Neuron (in vitro differentiated cells): ENCODE measurements around the gene ALDH1A2.

Experiments used
- H2AFZ ChIP-seq: one replicate; pipeline ENCODE4 v1.6.1; 2013; ENCODE audit warnings: low read depth, mild to moderate bottlenecking, inconsistent platforms, low read length, moderate library complexity
- H3K27me3 ChIP-seq: one replicate; pipeline ENCODE4 v1.6.1; 2013; ENCODE audit warnings: low read length; ENCODE audit not compliant: insufficient read depth
- H3K36me3 ChIP-seq: one replicate; pipeline ENCODE4 v1.6.1; 2013; ENCODE audit warnings: low read length; ENCODE audit not compliant: insufficient read depth
- H3K4me1 ChIP-seq: one replicate; pipeline ENCODE4 v1.6.1; 2013; ENCODE audit warnings: low read length; ENCODE audit not compliant: insufficient read depth
- H3K4me3 ChIP-seq: 2 replicates; pipeline ENCODE4 v1.5.1; 2013; ENCODE audit warnings: mild to moderate bottlenecking, low read length, moderate library complexity
- H3K9me3 ChIP-seq: one replicate; pipeline ENCODE4 v1.6.1; 2013; ENCODE audit warnings: low read length

Gene ALDH1A2

DNA sequence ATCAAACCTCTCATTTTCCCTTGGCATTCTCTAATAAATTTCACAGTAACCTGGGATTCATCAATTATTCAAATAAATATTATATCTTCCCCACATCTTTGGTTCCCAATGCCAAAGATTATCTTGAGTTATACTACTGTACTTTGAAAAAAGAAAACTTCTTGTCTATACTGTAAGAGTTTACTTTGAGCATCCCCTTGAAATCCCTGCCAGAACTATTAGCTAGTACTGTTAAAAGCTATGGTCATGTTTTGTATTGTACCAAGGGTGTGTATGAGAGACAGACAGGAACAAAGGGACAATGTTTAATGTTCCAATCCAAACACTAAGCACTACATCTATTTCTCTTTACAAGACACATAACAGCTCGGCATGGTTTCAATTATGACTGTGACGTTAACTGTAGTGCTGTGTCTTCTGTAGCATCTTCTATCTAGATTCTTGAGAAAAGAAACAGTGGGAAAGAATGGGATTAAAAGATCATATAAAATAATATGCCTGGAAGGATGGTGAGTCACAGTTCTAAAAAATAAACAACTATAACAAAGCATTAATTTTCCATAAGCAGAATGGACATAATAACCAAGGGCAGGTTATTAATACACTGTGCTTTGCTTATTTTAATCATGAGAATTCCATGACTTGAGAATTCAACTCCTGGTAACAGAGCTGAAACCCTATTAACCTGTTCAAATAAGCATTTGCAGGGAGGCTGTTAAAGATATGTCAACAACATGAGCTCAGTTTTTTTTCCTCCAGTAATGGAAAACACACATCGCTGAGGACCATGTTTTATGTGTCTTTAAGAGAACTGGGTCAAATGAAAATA lies 71.1 kb downstream of the ALDH1A2 start:
- no peaks in the 10 kb centered on the region for H3K36me3 ChIP-seq
- no peaks in the 10 kb centered on the region for H3K9me3 ChIP-seq
- H3K4me1 ChIP-seq, result no peaks in the 10 kb centered on the region
- H3K27me3 ChIP-seq, result no peaks in the 10 kb centered on the region
- no peak overlapping the region for H2AFZ ChIP-seq
- no peak overlapping the region for H3K4me3 ChIP-seq

DNA sequence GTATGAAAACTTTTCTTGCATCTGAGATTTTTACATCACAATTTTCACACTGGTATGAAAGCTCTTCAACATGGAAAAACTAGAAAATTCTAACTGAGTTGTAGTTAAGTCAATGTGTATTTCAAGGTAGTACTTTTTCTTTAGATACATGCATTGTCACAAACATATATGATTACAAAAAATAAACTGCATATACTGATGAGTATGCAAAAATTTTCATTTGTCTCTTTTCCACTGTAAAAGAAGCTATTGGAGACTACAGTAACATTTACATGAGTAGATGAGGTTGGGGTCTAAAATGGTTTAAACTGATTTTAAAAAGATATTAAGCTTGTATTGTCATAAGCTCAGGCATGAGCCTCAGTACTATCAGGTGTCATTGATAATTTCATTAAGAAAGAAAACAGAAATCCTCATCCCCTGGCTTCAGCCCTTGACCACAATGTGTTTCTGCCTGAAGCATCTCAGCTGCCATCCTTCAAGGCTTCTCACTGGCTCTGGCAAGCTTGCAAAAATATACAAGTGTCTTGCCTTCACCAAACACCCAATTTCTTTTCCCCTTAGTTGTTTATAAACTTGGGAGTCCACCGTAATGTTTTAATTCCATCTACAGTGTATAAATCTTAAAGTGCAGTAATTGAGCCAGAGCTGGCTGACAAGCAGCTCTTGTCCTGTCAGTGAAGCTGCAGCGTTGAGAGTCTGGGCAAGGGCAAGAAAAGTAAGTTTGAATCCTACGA lies 71.9 kb downstream of the ALDH1A2 start:
- Histone ChIP-seq H3K9me3 (no peaks in the 10 kb centered on the region), H3K27me3 (no peaks in the 10 kb centered on the region), H2AFZ (no peak overlapping the region)

DNA sequence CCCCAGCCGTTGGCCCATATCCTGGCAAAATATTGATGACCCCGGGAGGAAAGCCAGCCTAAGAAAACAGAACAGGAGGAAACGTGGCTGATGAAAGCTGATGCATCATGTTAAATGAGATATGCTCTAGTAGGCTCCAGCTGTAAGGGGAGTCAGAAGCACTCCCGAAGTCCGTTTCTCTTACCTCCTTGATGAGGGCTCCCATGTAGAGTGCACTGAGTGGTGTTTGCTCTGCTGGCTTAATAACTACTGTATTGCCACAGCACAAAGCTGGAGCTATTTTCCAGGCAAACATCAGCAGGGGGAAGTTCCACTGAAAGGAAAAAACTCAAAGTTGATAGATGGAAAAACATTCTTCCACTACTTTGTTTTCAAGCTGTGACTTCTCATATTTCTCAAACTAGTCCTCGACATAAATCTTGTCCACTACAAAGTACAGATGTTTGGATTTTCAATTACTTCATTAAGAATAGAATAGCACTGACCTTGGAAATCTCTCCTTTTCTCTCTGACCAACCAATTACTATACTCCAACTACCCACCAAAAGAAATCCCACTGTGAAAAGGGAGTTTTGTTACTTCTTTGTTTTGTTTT lies 72.7 kb downstream of the ALDH1A2 start:
- no peaks in the 10 kb centered on the region for H3K9me3 ChIP-seq
- no peak overlapping the region for H3K4me3 ChIP-seq
- H2AFZ ChIP-seq, result no peak overlapping the region
- no peaks in the 10 kb centered on the region for H3K27me3 ChIP-seq
- no peaks in the 10 kb centered on the region for H3K4me1 ChIP-seq
- no peaks in the 10 kb centered on the region for H3K36me3 ChIP-seq

More for the DNA sequence above, 71.9 kb downstream of the ALDH1A2 start:
- Histone ChIP-seq H3K4me3 (no peak overlapping the region), H3K36me3 (no peaks in the 10 kb centered on the region), H3K4me1 (no peaks in the 10 kb centered on the region)

DNA sequence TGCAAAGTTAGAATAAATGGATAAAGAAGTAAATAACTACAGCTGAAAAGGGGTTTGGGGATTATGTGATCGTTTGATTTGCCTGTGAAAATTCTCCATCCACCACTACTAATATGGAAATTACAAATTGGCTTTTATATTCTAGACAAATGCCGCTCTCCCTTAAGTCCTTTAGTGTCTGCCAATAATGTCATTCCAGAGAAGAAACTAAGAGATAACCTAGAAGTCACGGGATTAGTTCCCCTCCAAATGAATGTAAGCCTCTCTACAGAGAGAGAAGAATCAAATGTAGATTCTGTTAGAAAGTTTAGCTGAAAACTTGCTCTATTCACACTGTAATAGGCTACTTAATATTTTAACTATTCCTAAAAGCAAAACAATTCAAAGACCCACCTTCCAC lies 92.0 kb downstream of the ALDH1A2 start:
- Histone ChIP-seq H3K27me3 (no peaks in the 10 kb centered on the region), H3K9me3 (no peaks in the 10 kb centered on the region), H2AFZ (no peak overlapping the region), H3K36me3 (no peaks in the 10 kb centered on the region), H3K4me1 (no peaks in the 10 kb centered on the region), H3K4me3 (no peak overlapping the region)

DNA sequence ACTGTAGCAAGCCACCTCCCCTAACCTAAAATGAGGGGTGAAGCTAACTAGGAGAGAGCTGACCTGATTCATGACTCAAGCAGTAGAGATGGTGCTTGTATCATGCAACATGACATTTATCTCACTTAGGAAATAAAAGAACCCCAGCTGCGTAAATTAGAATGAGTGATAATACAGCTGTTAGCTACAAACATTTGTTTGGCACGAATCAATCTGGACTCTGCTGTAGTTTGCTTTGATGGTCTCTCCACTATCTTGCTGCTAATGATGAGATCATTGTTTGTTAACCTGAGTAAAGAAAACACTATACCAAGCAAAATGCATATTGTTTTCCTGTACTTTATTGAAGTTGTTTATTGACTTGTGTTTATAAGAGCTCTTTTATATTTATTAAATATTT lies 92.6 kb downstream of the ALDH1A2 start:
- no peak overlapping the region for H3K4me3 ChIP-seq
- no peaks in the 10 kb centered on the region for H3K9me3 ChIP-seq
- no peak overlapping the region for H2AFZ ChIP-seq
- no peaks in the 10 kb centered on the region for H3K36me3 ChIP-seq
- no peaks in the 10 kb centered on the region for H3K4me1 ChIP-seq
- H3K27me3 ChIP-seq, result peaks cover 1% of the 10 kb centered on the region

DNA sequence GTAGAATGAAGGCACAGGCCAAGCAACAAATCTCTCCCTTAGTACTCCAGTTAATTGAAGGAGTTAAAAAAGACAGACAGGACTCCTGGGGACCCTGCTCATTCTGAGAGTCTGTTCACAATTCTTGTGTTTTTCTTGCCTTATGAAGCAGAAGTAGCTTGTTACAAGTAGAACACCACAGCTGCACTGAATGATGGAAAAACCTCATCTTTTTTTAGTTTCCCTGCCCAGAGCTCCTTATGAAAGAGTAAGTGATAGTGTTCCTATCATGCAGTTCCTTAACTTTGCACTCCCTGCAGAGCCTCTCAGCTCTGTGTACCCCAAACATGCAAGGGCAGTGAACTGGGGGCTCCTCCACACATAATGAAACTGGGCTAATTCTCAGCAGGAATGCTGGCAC lies 95.5 kb downstream of the ALDH1A2 start:
- no peaks in the 10 kb centered on the region for H3K36me3 ChIP-seq
- H2AFZ ChIP-seq, result no peak overlapping the region
- H3K4me3 ChIP-seq, result no peak overlapping the region
- no peaks in the 10 kb centered on the region for H3K4me1 ChIP-seq
- peaks cover 10% of the 10 kb centered on the region for H3K27me3 ChIP-seq
- H3K9me3 ChIP-seq, result no peaks in the 10 kb centered on the region

DNA sequence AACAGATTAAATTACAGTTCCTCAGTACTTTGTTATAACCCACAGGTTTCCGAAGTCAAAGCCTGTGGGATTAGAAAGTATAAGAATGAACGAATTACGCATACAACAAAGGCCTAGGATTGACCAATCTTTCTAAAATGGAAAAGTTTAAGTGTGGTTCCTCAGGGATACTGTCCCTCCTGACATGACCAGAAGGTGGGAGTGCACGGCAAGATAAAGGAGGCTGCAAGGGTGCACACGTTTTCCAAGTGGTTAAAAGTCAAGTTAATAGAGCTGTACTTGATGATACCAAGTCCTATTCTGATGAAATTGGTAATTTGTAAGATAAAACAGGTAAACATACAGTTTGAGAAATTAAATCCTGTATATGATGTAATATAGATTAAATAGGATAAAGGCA lies 96.2 kb downstream of the ALDH1A2 start:
- Histone ChIP-seq H3K36me3 (no peaks in the 10 kb centered on the region), H3K4me1 (no peaks in the 10 kb centered on the region), H2AFZ (no peak overlapping the region), H3K9me3 (no peaks in the 10 kb centered on the region), H3K27me3 (peaks cover 10% of the 10 kb centered on the region), H3K4me3 (no peak overlapping the region)

DNA sequence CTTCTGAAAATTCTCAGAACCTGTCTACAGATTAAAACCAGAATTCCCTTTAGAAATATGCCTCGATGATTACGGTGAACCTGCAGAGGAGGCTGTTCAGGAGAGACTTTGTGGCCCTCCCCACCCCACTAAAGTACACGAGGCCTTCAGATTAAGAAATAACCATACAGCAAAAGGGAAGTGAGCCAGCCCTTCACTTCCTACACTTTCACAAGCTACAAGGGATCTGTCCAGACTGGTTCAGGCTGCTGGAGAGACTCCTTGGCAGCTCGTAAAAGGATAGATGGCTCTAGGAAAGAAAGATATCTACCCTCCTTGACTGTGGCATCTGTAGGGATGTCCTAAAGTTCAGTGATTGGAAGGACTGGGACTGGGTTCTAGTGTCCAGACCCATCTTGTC lies 102.6 kb downstream of the ALDH1A2 start:
- Histone ChIP-seq H3K4me1 (no peaks in the 10 kb centered on the region), H3K27me3 (peaks cover 9% of the 10 kb centered on the region), H3K9me3 (no peaks in the 10 kb centered on the region), H3K36me3 (no peaks in the 10 kb centered on the region), H3K4me3 (no peak overlapping the region), H2AFZ (no peak overlapping the region)

DNA sequence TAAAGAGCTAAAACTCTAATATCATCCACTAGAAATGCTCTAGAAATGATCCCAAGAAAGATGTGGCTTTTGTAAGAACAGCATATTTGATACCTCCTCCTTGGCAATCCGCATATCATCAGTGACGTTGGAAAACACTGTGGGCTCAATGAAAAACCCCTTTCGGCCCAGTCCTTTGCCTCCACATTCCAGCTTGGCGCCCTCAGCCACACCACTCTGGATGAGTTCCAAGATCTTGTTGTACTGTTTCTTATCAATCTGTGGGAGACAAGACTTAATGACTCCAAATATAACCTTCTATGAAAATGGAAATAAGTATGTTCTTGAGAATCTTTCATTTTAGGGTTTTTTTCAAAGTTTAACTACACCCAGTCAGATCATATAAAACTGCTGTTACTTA lies 103.6 kb downstream of the ALDH1A2 start:
- Histone ChIP-seq H3K9me3 (no peaks in the 10 kb centered on the region), H3K36me3 (no peaks in the 10 kb centered on the region), H2AFZ (no peak overlapping the region), H3K4me3 (no peak overlapping the region), H3K4me1 (no peaks in the 10 kb centered on the region), H3K27me3 (peaks cover 6% of the 10 kb centered on the region)

DNA sequence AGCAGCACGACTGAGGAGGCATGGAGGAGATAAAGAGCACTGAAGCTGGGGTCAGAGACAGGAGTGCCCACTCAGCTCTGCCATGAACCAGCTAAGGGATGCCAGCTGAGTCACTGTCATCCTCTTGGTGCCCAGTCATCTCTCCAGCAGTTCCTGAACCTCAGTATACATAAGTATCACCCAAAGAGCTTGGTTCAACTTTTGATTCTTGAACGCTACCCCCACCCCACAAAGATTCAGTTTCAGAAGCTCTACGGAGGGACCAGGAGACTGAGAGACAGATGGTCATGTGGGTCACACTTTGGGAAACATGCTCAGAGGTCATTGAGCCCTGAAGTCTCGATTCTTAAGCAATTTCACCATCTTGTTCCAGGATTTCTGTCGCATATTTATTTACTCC lies 108.4 kb downstream of the ALDH1A2 start:
- no peak overlapping the region for H3K4me3 ChIP-seq
- H3K4me1 ChIP-seq, result no peaks in the 10 kb centered on the region
- no peaks in the 10 kb centered on the region for H3K27me3 ChIP-seq
- no peak overlapping the region for H2AFZ ChIP-seq
- H3K36me3 ChIP-seq, result no peaks in the 10 kb centered on the region
- H3K9me3 ChIP-seq, result no peaks in the 10 kb centered on the region

DNA sequence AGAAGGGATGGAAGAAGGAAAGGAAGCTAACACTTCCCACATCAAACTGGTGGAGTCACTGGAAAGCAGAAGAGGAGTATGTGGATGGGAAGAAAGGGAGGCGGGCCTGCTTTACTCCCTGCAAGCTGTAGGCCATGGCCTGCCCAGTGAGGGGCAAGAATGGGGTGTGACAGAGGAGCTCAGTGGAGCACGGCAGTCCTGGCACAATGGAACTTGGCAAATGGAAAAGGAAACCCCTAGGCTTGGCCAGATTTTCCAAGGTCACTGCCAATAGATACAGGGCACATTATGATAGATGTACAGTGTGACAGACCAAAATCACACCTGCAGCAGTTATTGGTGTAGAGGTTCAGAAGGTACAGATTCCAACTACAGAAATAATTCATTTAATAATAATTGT lies 111.6 kb downstream of the ALDH1A2 start:
- Histone ChIP-seq H3K4me1 (no peaks in the 10 kb centered on the region), H3K4me3 (no peak overlapping the region), H2AFZ (no peak overlapping the region), H3K9me3 (no peaks in the 10 kb centered on the region), H3K27me3 (peaks cover 3% of the 10 kb centered on the region), H3K36me3 (no peaks in the 10 kb centered on the region)

DNA sequence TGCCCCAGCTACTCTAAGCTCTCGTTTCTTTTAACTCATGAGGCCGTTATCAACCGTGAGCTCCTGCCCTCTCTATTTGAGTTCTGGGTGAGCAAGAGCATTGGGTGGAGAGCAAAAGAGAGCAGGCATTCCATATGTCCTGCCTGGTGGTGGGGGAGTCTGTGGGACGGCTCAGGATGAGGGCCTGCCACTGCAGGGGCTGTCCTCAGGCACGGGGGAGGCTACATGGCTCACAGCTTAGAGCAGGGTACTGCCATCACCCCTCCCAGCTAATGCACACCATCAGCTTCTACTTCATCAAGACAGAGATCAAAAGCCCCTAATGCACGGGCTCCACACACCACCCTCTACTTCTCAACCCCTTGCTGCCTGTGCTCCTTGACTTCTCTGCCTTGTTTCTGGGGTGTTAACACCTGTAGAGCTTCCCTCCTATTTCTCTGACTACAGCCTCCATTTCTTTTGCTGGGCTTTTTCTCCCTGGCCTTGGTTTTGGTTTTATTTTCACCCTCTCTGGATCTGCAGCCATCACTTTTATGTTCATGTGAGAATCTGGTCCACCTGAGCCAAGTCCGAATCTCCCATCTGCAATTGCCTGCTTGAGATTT lies 114.1 kb downstream of the ALDH1A2 start:
- no peak overlapping the region for H3K4me3 ChIP-seq
- no peaks in the 10 kb centered on the region for H3K9me3 ChIP-seq
- H3K36me3 ChIP-seq, result no peaks in the 10 kb centered on the region
- no peak overlapping the region for H2AFZ ChIP-seq
- H3K27me3 ChIP-seq, result peaks cover 3% of the 10 kb centered on the region
- no peaks in the 10 kb centered on the region for H3K4me1 ChIP-seq

DNA sequence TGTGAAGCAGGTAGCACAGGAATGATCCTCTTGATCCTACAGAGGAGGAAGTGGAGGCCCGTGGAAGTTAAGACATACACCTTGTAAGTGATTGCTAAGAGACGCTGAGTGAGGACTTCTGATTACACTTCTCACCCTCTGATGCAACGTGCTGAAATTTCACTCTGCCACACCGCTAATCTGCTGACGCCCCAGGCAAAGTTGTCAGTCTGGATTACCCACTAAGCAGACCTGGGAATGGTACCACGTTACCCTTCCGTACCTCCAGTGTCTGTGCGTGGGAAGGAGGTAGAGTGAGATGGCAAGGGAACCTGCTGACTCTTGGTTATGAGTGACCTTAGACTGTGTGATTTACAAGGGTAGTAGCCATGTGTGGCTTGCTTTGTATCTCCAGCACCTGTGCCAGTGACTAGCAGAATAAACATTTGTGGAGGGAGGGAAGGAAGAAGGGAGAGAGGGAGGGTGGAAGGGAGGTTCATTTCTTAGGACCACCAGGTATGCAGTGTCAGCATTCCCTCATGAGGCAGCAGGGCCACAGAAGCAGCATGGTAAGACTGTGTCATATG lies 115.0 kb downstream of the ALDH1A2 start:
- no peaks in the 10 kb centered on the region for H3K4me1 ChIP-seq
- peaks cover 3% of the 10 kb centered on the region for H3K27me3 ChIP-seq
- H3K4me3 ChIP-seq, result no peak overlapping the region
- no peaks in the 10 kb centered on the region for H3K36me3 ChIP-seq
- no peak overlapping the region for H2AFZ ChIP-seq
- no peaks in the 10 kb centered on the region for H3K9me3 ChIP-seq
